ENCODE measurements around the gene B3GAT1.

DNA sequence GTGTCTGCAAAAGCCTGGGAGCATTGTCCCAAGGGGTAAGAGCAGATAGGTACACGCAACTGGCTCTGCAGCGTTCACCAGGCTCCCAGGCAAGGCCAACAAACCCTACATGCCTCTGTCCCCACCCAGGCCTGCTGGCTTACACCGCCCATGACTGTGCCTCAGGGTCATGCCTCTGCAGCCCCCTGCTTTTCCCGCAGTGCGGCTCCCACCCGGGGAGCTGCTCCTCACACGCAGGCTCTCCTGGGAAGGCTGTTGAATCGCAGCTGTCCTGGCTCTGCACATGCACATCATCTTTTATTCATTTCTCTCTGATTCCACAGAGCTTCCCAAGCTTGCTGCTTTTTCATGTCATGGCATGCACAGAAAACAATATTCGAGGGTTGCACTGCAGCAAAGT is 29.2 kb upstream of the B3GAT1 start:
- TF ChIP-seq, protein P1, sequence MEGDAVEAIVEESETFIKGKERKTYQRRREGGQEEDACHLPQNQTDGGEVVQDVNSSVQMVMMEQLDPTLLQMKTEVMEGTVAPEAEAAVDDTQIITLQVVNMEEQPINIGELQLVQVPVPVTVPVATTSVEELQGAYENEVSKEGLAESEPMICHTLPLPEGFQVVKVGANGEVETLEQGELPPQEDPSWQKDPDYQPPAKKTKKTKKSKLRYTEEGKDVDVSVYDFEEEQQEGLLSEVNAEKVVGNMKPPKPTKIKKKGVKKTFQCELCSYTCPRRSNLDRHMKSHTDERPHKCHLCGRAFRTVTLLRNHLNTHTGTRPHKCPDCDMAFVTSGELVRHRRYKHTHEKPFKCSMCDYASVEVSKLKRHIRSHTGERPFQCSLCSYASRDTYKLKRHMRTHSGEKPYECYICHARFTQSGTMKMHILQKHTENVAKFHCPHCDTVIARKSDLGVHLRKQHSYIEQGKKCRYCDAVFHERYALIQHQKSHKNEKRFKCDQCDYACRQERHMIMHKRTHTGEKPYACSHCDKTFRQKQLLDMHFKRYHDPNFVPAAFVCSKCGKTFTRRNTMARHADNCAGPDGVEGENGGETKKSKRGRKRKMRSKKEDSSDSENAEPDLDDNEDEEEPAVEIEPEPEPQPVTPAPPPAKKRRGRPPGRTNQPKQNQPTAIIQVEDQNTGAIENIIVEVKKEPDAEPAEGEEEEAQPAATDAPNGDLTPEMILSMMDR (IDR thresholded peaks at IDR 0.05): no peak
- TF ChIP-seq YY1 (IDR thresholded peaks at IDR 0.05; ENCODE audit: low read depth) (no peak), NFIC (IDR thresholded peaks at IDR 0.05; ENCODE audit: borderline replicate concordance) (no peak), SMC3 (IDR thresholded peaks at IDR 0.05; ENCODE audit: low read depth, low read length) (no peak), JUND (IDR thresholded peaks at IDR 0.05) (no peak), NRF1 (IDR thresholded peaks at IDR 0.05; ENCODE audit: low read depth, low read length) (no peak), EP300 (IDR thresholded peaks at IDR 0.05; ENCODE audit: borderline replicate concordance in 1 of 2, low read depth in 1 of 2, low read length in 1 of 2) (no peak), TEAD4 (IDR thresholded peaks at IDR 0.05; ENCODE audit: borderline replicate concordance, insufficient read depth) (no peak), GATA2 (CRISPR knock-in tag; IDR thresholded peaks at IDR 0.05) (no peak), TCF12 (IDR thresholded peaks at IDR 0.05) (no peak), ZBTB33 (IDR thresholded peaks at IDR 0.05; ENCODE audit: borderline replicate concordance, low read depth) (no peak)
- TF ChIP-seq, protein P2, sequence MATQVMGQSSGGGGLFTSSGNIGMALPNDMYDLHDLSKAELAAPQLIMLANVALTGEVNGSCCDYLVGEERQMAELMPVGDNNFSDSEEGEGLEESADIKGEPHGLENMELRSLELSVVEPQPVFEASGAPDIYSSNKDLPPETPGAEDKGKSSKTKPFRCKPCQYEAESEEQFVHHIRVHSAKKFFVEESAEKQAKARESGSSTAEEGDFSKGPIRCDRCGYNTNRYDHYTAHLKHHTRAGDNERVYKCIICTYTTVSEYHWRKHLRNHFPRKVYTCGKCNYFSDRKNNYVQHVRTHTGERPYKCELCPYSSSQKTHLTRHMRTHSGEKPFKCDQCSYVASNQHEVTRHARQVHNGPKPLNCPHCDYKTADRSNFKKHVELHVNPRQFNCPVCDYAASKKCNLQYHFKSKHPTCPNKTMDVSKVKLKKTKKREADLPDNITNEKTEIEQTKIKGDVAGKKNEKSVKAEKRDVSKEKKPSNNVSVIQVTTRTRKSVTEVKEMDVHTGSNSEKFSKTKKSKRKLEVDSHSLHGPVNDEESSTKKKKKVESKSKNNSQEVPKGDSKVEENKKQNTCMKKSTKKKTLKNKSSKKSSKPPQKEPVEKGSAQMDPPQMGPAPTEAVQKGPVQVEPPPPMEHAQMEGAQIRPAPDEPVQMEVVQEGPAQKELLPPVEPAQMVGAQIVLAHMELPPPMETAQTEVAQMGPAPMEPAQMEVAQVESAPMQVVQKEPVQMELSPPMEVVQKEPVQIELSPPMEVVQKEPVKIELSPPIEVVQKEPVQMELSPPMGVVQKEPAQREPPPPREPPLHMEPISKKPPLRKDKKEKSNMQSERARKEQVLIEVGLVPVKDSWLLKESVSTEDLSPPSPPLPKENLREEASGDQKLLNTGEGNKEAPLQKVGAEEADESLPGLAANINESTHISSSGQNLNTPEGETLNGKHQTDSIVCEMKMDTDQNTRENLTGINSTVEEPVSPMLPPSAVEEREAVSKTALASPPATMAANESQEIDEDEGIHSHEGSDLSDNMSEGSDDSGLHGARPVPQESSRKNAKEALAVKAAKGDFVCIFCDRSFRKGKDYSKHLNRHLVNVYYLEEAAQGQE (IDR thresholded peaks at IDR 0.05; ENCODE audit: low read depth, low read length): no peak

All from SK-N-SH (cell line).